Keratinocyte (primary cell): Measurements from ENCODE around the gene RHOU. TPM values are rescaled to one million over a fixed set of nuclear protein-coding genes. Genes with fewer than 3 reads are reported as not detected.
"Not testable (repeated sequence)": the region's sequence is repeated elsewhere in the genome, so short reads cannot be mapped to it uniquely, and the experiment has no call there.

Experiments used
- DNase-seq: peaks from one replicate; pipeline ENCODE4 v3.0.0-alpha.2; 2011; ENCODE audit warnings: low read depth, missing footprints, low spot score
- FAIRE-seq: peaks from 2 replicates; lab custom pipeline; 2011; peaks lifted over from hg19 to GRCh38; lab: Jason Lieb, UNC
- H2AFZ ChIP-seq: 2 replicates; pipeline ENCODE4 v1.6.0; 2012; ENCODE audit warnings: low read length, control low read depth, inconsistent platforms; ENCODE audit not compliant: control insufficient read depth
- H3K27ac ChIP-seq: 2 replicates; pipeline ENCODE4 v1.5.1; 2011; ENCODE audit warnings: low read length; ENCODE audit not compliant: control insufficient read depth, insufficient read depth
- H3K27me3 ChIP-seq: 3 replicates; pipeline ENCODE4 v1.6.0; 2011; ENCODE audit warnings: low read length; ENCODE audit not compliant: control insufficient read depth, insufficient read depth; ENCODE audit errors: extremely low read depth
- H3K36me3 ChIP-seq, 2 experiments: 2 replicates in 1 of 2; 3 replicates in 1 of 2; pipeline ENCODE4 v1.5.1; 2011; ENCODE audit warnings: low read length in 2 of 2, mild to moderate bottlenecking in 1 of 2; ENCODE audit not compliant: control insufficient read depth in 2 of 2, insufficient read depth in 2 of 2; ENCODE audit errors: extremely low read depth in 1 of 2
- H3K4me1 ChIP-seq: 3 replicates; pipeline ENCODE4 v1.5.1; 2011; ENCODE audit warnings: low read length; ENCODE audit not compliant: control insufficient read depth, insufficient read depth; ENCODE audit errors: extremely low read depth
- H3K4me2 ChIP-seq: 3 replicates; pipeline ENCODE4 v1.6.0; 2011; ENCODE audit warnings: low read depth, low read length; ENCODE audit not compliant: control insufficient read depth, insufficient read depth; ENCODE audit errors: extremely low read depth
- H3K4me3 ChIP-seq, 3 experiments: fragments of 200-600 bp in 1 of 3; sonication (generic) in 1 of 3; 2 replicates in 2 of 3; 3 replicates in 1 of 3; pipeline ENCODE4 v1.5.1; 2011 to 2016; ENCODE audit warnings: low read length in 3 of 3, mild to moderate bottlenecking in 3 of 3, control low read depth in 2 of 3, inconsistent platforms in 1 of 3, low read depth in 1 of 3, mixed read lengths in 1 of 3, mixed run types in 1 of 3, moderate library complexity in 1 of 3; ENCODE audit not compliant: control insufficient read depth in 2 of 3, insufficient read depth in 2 of 3; ENCODE audit errors: extremely low read depth in 1 of 3
- H3K79me2 ChIP-seq: 2 replicates; pipeline ENCODE4 v1.6.0; 2012; ENCODE audit warnings: low read length; ENCODE audit not compliant: control insufficient read depth, insufficient read depth
- H3K9ac ChIP-seq: 3 replicates; pipeline ENCODE4 v1.6.0; 2011; ENCODE audit warnings: low read length; ENCODE audit not compliant: control insufficient read depth, insufficient read depth; ENCODE audit errors: extremely low read depth
- H3K9me1 ChIP-seq: 3 replicates; pipeline ENCODE4 v1.6.0; 2011; ENCODE audit warnings: low read length; ENCODE audit not compliant: control insufficient read depth, insufficient read depth; ENCODE audit errors: extremely low read depth
- H3K9me3 ChIP-seq: 2 replicates; pipeline ENCODE4 v1.5.1; 2012; ENCODE audit warnings: low read depth, low read length; ENCODE audit not compliant: control insufficient read depth
- H4K20me1 ChIP-seq: 3 replicates; pipeline ENCODE4 v1.6.0; 2011; ENCODE audit warnings: low read length; ENCODE audit not compliant: control insufficient read depth, insufficient read depth; ENCODE audit errors: extremely low read depth
- CTCF ChIP-seq, 3 experiments: IDR thresholded peaks in 1 of 3; conservative IDR thresholded peaks in 1 of 3; optimal IDR thresholded peaks in 1 of 3; 2 replicates in 2 of 3; 3 replicates in 1 of 3; pipeline versions ENCODE3 to v1.5.1; 2011; ENCODE audit warnings: low read length in 3 of 3, mild to moderate bottlenecking in 3 of 3, moderate library complexity in 2 of 3, control low read depth in 1 of 3, inconsistent platforms in 1 of 3; ENCODE audit not compliant: insufficient read depth in 2 of 3; ENCODE audit errors: extremely low read depth in 1 of 3
- EZH2 ChIP-seq: IDR thresholded peaks from one replicate; pipeline ENCODE4 v1.6.1; 2012; ENCODE audit warnings: inconsistent platforms, mild to moderate bottlenecking, low read length, moderate library complexity
- dilution Hi-C: fragments of 300-500 bp; cut with MboI; formaldehyde crosslinking; loops from one replicate; pipeline ENCODE4 v1.7.0; 2020; ENCODE audit warnings: low sequenced_read_pairs; ENCODE audit not compliant: extremely low pct_ligation_motif_present
- polyA plus RNA-seq, 5 experiments: library from polyadenylated mRNA; depleted of rRNA in 3 of 5; stranded (reverse) in 3 of 5; stranded (forward) in 1 of 5; unstranded in 1 of 5; fragments of >200 nt; gene quantifications; 1 replicate in 1 of 5; 2 replicates in 3 of 5; 3 replicates in 1 of 5; pipeline versions ENCODE4 v1.2.1 to v1.2.3, GENCODE V29; 2011 to 2012; ENCODE audit warnings: missing spikeins in 2 of 5, low read depth in 1 of 5, low replicate concordance in 1 of 5

The RHOU gene
- polyA plus RNA-seq, 1 donor (not counting 4 experiments of a cell fraction or from before 2014, with no cell fraction given) = 0.29 TPM

GRCh38 chr1:228691926-228692325, 43.4 kb upstream of the RHOU start:
- DNase-seq (no peak), FAIRE-seq (peak; percentile 61)
- H4K20me1 ChIP-seq = no peaks in the 10 kb centered on the region
- H3K4me3 ChIP-seq = no peak overlapping the region
- H3K9me1 ChIP-seq = no peaks in the 10 kb centered on the region
- H2AFZ ChIP-seq = no peak overlapping the region
- no peak overlapping the region for H3K27ac ChIP-seq
- H3K9me3 ChIP-seq = no peaks in the 10 kb centered on the region
- no peak overlapping the region for H3K9ac ChIP-seq
- TF ChIP-seq CTCF (optimal IDR thresholded peaks at IDR 0.05 in 1 of 3, IDR thresholded peaks at IDR 0.05 in 1 of 3, conservative IDR thresholded peaks at IDR 0.05 in 1 of 3; ENCODE audit: extremely low read depth in 1 of 3, insufficient read depth in 2 of 3, low read length in 3 of 3) (peak in 2 of 3 experiments; percentile 7 to 46), EZH2 (no peak)
- peaks cover 5% of the 10 kb centered on the region for H3K4me1 ChIP-seq
- no peaks in the 10 kb centered on the region for H3K27me3 ChIP-seq
- dilution Hi-C loops = no loop called here
- H3K79me2 ChIP-seq = no peaks in the 10 kb centered on the region
- no peaks in the 10 kb centered on the region for H3K36me3 ChIP-seq
- no peak overlapping the region for H3K4me2 ChIP-seq

GRCh38 chr1:228694447-228694846, 40.8 kb upstream of the RHOU start:
- H4K20me1 ChIP-seq, dilution Hi-C loops, H2AFZ ChIP-seq, DNase-seq, H3K9me1 ChIP-seq, FAIRE-seq, H3K4me3 ChIP-seq, H3K4me1 ChIP-seq, H3K9me3 ChIP-seq, H3K4me2 ChIP-seq, H3K27me3 ChIP-seq, H3K36me3 ChIP-seq, H3K9ac ChIP-seq, H3K79me2 ChIP-seq, H3K27ac ChIP-seq: not testable (repeated sequence)
